ENCODE results near the gene IL21R.

The IL21R gene

GRCh38 chr16:27426423-27427408 is 24.7 kb downstream of the IL21R start:
- no peaks in the 10 kb centered on the region for H3K4me1 ChIP-seq (ENCODE audit: control insufficient read depth in 2 of 2, insufficient read depth in 2 of 2, low read length in 2 of 2)
- H3K27me3 ChIP-seq (ENCODE audit: control insufficient read depth in 2 of 2, insufficient read depth in 2 of 2, low read length in 2 of 2), result no peaks in the 10 kb centered on the region
- H3K27ac ChIP-seq (ENCODE audit: low read depth in 2 of 2, low read length in 2 of 2), result no peak overlapping the region
- H3K4me3 ChIP-seq (ENCODE audit: low read length in 2 of 2), result no peak overlapping the region
- no peak overlapping the region for H3K9ac ChIP-seq (ENCODE audit: low read depth in 1 of 2, low read length in 2 of 2)
- no peaks in the 10 kb centered on the region for H3K36me3 ChIP-seq (ENCODE audit: control insufficient read depth in 2 of 2, insufficient read depth in 2 of 2, low read length in 2 of 2)
- peaks cover 0 to 2% of the 10 kb centered on the region in 2 donors for H3K9me3 ChIP-seq (ENCODE audit: control insufficient read depth in 2 of 2, low read length in 2 of 2)

- Histone ChIP-seq H3K9ac (ENCODE audit: low read depth in 1 of 2, low read length in 2 of 2) (no peak overlapping the region), H3K27me3 (ENCODE audit: control insufficient read depth in 2 of 2, insufficient read depth in 2 of 2, low read length in 2 of 2) (no peaks in the 10 kb centered on the region), H3K4me3 (ENCODE audit: low read length in 2 of 2) (no peak overlapping the region), H3K27ac (ENCODE audit: low read depth in 2 of 2, low read length in 2 of 2) (no peak overlapping the region), H3K4me1 (ENCODE audit: control insufficient read depth in 2 of 2, insufficient read depth in 2 of 2, low read length in 2 of 2) (no peaks in the 10 kb centered on the region), H3K36me3 (ENCODE audit: control insufficient read depth in 2 of 2, insufficient read depth in 2 of 2, low read length in 2 of 2) (no peaks in the 10 kb centered on the region), H3K9me3 (ENCODE audit: control insufficient read depth in 2 of 2, low read length in 2 of 2) (peaks cover 0 to 2% of the 10 kb centered on the region in 2 donors)
These were observed 25.6 kb downstream of the IL21R start for GRCh38 chr16:27427538-27427937.

- Histone ChIP-seq H3K9me3 (ENCODE audit: control insufficient read depth in 2 of 2, low read length in 2 of 2) (peaks cover 0 to 2% of the 10 kb centered on the region in 2 donors), H3K4me1 (ENCODE audit: control insufficient read depth in 2 of 2, insufficient read depth in 2 of 2, low read length in 2 of 2) (no peaks in the 10 kb centered on the region), H3K36me3 (ENCODE audit: control insufficient read depth in 2 of 2, insufficient read depth in 2 of 2, low read length in 2 of 2) (no peaks in the 10 kb centered on the region), H3K27me3 (ENCODE audit: control insufficient read depth in 2 of 2, insufficient read depth in 2 of 2, low read length in 2 of 2) (no peaks in the 10 kb centered on the region), H3K4me3 (ENCODE audit: low read length in 2 of 2) (no peak overlapping the region), H3K27ac (ENCODE audit: low read depth in 2 of 2, low read length in 2 of 2) (no peak overlapping the region), H3K9ac (ENCODE audit: low read depth in 1 of 2, low read length in 2 of 2) (no peak overlapping the region)
These were observed 26.2 kb downstream of the IL21R start for GRCh38 chr16:27428026-27428785.

GRCh38 chr16:27429330-27429871 is 27.4 kb downstream of the IL21R start:
- Histone ChIP-seq H3K4me3 (ENCODE audit: low read length in 2 of 2) (no peak overlapping the region), H3K36me3 (ENCODE audit: control insufficient read depth in 2 of 2, insufficient read depth in 2 of 2, low read length in 2 of 2) (no peaks in the 10 kb centered on the region), H3K9me3 (ENCODE audit: control insufficient read depth in 2 of 2, low read length in 2 of 2) (peaks cover 0 to 2% of the 10 kb centered on the region in 2 donors), H3K9ac (ENCODE audit: low read depth in 1 of 2, low read length in 2 of 2) (no peak overlapping the region), H3K27me3 (ENCODE audit: control insufficient read depth in 2 of 2, insufficient read depth in 2 of 2, low read length in 2 of 2) (no peaks in the 10 kb centered on the region), H3K4me1 (ENCODE audit: control insufficient read depth in 2 of 2, insufficient read depth in 2 of 2, low read length in 2 of 2) (no peaks in the 10 kb centered on the region), H3K27ac (ENCODE audit: low read depth in 2 of 2, low read length in 2 of 2) (no peak overlapping the region)

- Histone ChIP-seq H3K4me3 (ENCODE audit: low read length in 2 of 2) (no peak overlapping the region), H3K9me3 (ENCODE audit: control insufficient read depth in 2 of 2, low read length in 2 of 2) (peaks cover 0 to 2% of the 10 kb centered on the region in 2 donors), H3K4me1 (ENCODE audit: control insufficient read depth in 2 of 2, insufficient read depth in 2 of 2, low read length in 2 of 2) (no peaks in the 10 kb centered on the region), H3K36me3 (ENCODE audit: control insufficient read depth in 2 of 2, insufficient read depth in 2 of 2, low read length in 2 of 2) (no peaks in the 10 kb centered on the region), H3K27ac (ENCODE audit: low read depth in 2 of 2, low read length in 2 of 2) (no peak overlapping the region), H3K9ac (ENCODE audit: low read depth in 1 of 2, low read length in 2 of 2) (no peak overlapping the region), H3K27me3 (ENCODE audit: control insufficient read depth in 2 of 2, insufficient read depth in 2 of 2, low read length in 2 of 2) (no peaks in the 10 kb centered on the region)
These were observed 28.0 kb downstream of the IL21R start for GRCh38 chr16:27429981-27430441.

GRCh38 chr16:27430512-27430911 is 28.5 kb downstream of the IL21R start:
- no peak overlapping the region for H3K4me3 ChIP-seq (ENCODE audit: low read length in 2 of 2)
- peaks cover 0 to 2% of the 10 kb centered on the region in 2 donors for H3K9me3 ChIP-seq (ENCODE audit: control insufficient read depth in 2 of 2, low read length in 2 of 2)
- H3K36me3 ChIP-seq (ENCODE audit: control insufficient read depth in 2 of 2, insufficient read depth in 2 of 2, low read length in 2 of 2), result no peaks in the 10 kb centered on the region
- no peaks in the 10 kb centered on the region for H3K27me3 ChIP-seq (ENCODE audit: control insufficient read depth in 2 of 2, insufficient read depth in 2 of 2, low read length in 2 of 2)
- no peak overlapping the region for H3K9ac ChIP-seq (ENCODE audit: low read depth in 1 of 2, low read length in 2 of 2)
- H3K27ac ChIP-seq (ENCODE audit: low read depth in 2 of 2, low read length in 2 of 2), result no peak overlapping the region
- H3K4me1 ChIP-seq (ENCODE audit: control insufficient read depth in 2 of 2, insufficient read depth in 2 of 2, low read length in 2 of 2), result no peaks in the 10 kb centered on the region

GRCh38 chr16:27430923-27431484 is 29.0 kb downstream of the IL21R start:
- Histone ChIP-seq H3K9ac (ENCODE audit: low read depth in 1 of 2, low read length in 2 of 2) (no peak overlapping the region), H3K4me3 (ENCODE audit: low read length in 2 of 2) (no peak overlapping the region), H3K4me1 (ENCODE audit: control insufficient read depth in 2 of 2, insufficient read depth in 2 of 2, low read length in 2 of 2) (no peaks in the 10 kb centered on the region), H3K27me3 (ENCODE audit: control insufficient read depth in 2 of 2, insufficient read depth in 2 of 2, low read length in 2 of 2) (no peaks in the 10 kb centered on the region), H3K27ac (ENCODE audit: low read depth in 2 of 2, low read length in 2 of 2) (no peak overlapping the region), H3K9me3 (ENCODE audit: control insufficient read depth in 2 of 2, low read length in 2 of 2) (peaks cover 0 to 2% of the 10 kb centered on the region in 2 donors), H3K36me3 (ENCODE audit: control insufficient read depth in 2 of 2, insufficient read depth in 2 of 2, low read length in 2 of 2) (no peaks in the 10 kb centered on the region)

GRCh38 chr16:27431773-27432532 is 30.0 kb downstream of the IL21R start:
- Histone ChIP-seq H3K9ac (ENCODE audit: low read depth in 1 of 2, low read length in 2 of 2) (no peak overlapping the region), H3K27ac (ENCODE audit: low read depth in 2 of 2, low read length in 2 of 2) (no peak overlapping the region), H3K36me3 (ENCODE audit: control insufficient read depth in 2 of 2, insufficient read depth in 2 of 2, low read length in 2 of 2) (no peaks in the 10 kb centered on the region), H3K27me3 (ENCODE audit: control insufficient read depth in 2 of 2, insufficient read depth in 2 of 2, low read length in 2 of 2) (no peaks in the 10 kb centered on the region), H3K4me3 (ENCODE audit: low read length in 2 of 2) (no peak overlapping the region), H3K4me1 (ENCODE audit: control insufficient read depth in 2 of 2, insufficient read depth in 2 of 2, low read length in 2 of 2) (no peaks in the 10 kb centered on the region), H3K9me3 (ENCODE audit: control insufficient read depth in 2 of 2, low read length in 2 of 2) (peaks cover 0 to under 1% of the 10 kb centered on the region in 2 donors)

GRCh38 chr16:27432558-27432957 is 30.6 kb downstream of the IL21R start:
- Histone ChIP-seq H3K27ac (ENCODE audit: low read depth in 2 of 2, low read length in 2 of 2) (no peak overlapping the region), H3K27me3 (ENCODE audit: control insufficient read depth in 2 of 2, insufficient read depth in 2 of 2, low read length in 2 of 2) (no peaks in the 10 kb centered on the region)

More at GRCh38 chr16:27432558-27432957, 30.6 kb downstream of the IL21R start:
- H3K9ac ChIP-seq (ENCODE audit: low read depth in 1 of 2, low read length in 2 of 2), result no peak overlapping the region
- H3K4me1 ChIP-seq (ENCODE audit: control insufficient read depth in 2 of 2, insufficient read depth in 2 of 2, low read length in 2 of 2), result no peaks in the 10 kb centered on the region
- H3K36me3 ChIP-seq (ENCODE audit: control insufficient read depth in 2 of 2, insufficient read depth in 2 of 2, low read length in 2 of 2), result no peaks in the 10 kb centered on the region
- no peaks in the 10 kb centered on the region for H3K9me3 ChIP-seq (ENCODE audit: control insufficient read depth in 2 of 2, low read length in 2 of 2)
- H3K4me3 ChIP-seq (ENCODE audit: low read length in 2 of 2), result no peak overlapping the region

Measured in mucosa of rectum (tissue), 2 donors.